DND-41 (cell line): ENCODE measurements around the gene LYPLA2.

Experiments
- EZH2 ChIP-seq: IDR thresholded peaks from 3 replicates; pipeline ENCODE4 v1.6.1; 2012; ENCODE audit warnings: borderline replicate concordance, low read depth, mild to moderate bottlenecking, moderate library complexity, low read length, inconsistent platforms; ENCODE audit not compliant: severe bottlenecking
- TF ChIP-seq, protein P1 (sequence below): IDR thresholded peaks from 2 replicates; pipeline ENCODE4 v1.5.1; 2012; ENCODE audit warnings: borderline replicate concordance, low read length, moderate library complexity, mild to moderate bottlenecking; ENCODE audit not compliant: poor library complexity, severe bottlenecking; ENCODE audit errors: extremely low read depth

DNA sequence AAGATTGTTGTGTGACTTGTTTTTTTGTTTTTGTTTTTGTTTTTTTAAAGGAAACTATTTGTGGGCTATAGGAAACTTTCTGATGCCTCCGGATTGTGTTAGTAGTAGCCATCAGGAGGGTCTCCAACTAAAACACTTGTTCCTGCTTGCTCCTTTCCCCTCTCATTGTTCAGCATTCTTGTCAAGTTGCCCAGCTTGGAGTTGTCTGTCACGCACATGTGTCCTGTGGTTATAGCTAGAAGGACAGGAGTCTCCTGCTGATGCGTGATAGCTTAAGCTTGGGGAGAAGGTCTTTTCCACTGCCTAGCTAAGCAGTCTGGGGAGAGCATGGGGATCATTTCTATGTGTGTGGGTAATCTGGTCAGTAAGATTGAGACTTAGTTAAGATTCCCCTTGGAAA, 3.2 kb upstream of the LYPLA2 start:
- TF ChIP-seq, protein P1, sequence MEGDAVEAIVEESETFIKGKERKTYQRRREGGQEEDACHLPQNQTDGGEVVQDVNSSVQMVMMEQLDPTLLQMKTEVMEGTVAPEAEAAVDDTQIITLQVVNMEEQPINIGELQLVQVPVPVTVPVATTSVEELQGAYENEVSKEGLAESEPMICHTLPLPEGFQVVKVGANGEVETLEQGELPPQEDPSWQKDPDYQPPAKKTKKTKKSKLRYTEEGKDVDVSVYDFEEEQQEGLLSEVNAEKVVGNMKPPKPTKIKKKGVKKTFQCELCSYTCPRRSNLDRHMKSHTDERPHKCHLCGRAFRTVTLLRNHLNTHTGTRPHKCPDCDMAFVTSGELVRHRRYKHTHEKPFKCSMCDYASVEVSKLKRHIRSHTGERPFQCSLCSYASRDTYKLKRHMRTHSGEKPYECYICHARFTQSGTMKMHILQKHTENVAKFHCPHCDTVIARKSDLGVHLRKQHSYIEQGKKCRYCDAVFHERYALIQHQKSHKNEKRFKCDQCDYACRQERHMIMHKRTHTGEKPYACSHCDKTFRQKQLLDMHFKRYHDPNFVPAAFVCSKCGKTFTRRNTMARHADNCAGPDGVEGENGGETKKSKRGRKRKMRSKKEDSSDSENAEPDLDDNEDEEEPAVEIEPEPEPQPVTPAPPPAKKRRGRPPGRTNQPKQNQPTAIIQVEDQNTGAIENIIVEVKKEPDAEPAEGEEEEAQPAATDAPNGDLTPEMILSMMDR = no peak
- TF ChIP-seq EZH2 = no peak
